Amniotic stem cell (primary cell): ENCODE data around the gene SUPT20HL2.
"Not testable (repeated sequence)": the region's sequence is repeated elsewhere in the genome, so short reads cannot be mapped to it uniquely, and the experiment has no call there.

Source experiments
- DNase-seq: peaks from one replicate; lab custom pipeline; 2025; lab: John Stamatoyannopoulos, UW

Gene SUPT20HL2

DNA sequence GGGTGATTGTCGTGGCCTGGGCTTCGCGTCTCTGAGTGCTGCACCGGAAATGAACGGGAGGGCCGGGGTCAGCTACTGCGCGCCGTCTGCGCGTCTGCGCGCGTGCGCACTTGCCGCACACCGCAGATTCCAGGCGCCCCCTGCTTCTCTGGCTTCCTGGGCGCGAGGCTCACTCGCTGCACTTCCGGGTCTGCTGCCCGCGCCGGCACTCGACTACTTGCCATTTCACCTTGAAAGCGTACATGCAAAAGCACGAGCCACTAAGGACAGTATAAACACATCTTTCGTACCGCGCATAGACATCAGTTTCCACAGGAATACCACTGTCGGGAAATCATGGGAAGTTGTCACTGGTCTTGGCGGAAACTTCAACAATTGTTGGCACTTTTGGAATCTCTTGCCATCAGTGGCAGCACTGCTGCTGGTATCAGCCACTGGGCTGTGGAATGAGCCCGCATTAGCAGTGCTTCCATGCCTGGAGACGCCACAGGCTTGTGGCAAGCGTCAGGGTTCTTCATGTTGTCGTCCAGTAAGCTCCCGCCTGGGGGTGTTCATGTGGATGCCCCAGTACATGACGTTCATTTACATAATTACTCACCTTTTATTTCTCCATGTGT is at the start of gene SUPT20HL2:
SUPT20HL2 (minus strand) TSS at position 51 of the 617 bp plus-strand sequence. CDS start 754 bp downstream, outside the sequence.
- no peak for DNase-seq

GRCh38 chrX:24362089-24362745 is 48.3 kb upstream of the SUPT20HL2 start:
- DNase-seq, result not testable (repeated sequence)

- DNase-seq, result no peak
Observed at GRCh38 chrX:24360272-24360671, 46.4 kb upstream of the SUPT20HL2 start, which contains the start of gene SUPT20HL1. Gene SUPT20HL1, plus strand, starts transcription at chrX:24360639. Its CDS starts 2,122 bp downstream, at chrX:24362761.

DNA sequence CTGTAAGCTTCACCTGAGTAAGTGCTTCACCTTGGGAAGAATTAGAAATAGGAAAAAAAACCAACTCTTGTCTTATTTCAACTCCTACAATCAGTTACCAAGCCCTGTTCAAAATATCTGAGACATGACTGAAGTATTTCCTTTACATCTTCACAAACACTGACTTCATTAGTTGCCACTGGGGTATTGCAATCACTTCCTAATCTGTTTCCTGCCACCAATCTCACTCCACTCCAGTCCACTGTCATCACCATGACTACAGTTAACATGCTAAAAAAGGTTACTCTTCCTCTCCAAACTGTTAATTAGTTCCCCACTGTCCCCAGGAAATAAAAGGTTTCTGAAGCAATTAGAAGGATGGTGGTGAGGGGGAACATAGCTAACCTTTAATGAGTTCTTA is 43.2 kb upstream of the SUPT20HL2 start:
- DNase-seq, result no peak

DNA sequence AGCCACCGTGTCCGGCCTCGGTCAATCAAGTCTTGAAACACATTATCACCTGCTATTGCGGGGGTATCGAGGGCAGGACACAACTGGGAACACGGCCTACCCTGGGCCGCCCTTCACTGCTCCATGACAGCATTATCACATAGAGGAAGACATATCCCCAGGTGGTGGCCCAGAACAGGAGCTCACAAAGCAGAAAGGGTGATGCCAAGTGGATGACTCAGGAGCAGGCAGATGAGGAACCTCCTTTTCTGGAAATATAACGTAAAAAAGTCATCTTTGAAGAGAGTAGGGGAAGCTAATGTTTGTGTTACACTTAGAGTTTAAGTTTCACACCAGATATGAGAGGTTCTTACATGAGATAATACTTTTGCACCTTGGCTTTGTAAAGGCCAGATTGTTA is 41.2 kb upstream of the SUPT20HL2 start:
- DNase-seq, result no peak

DNA sequence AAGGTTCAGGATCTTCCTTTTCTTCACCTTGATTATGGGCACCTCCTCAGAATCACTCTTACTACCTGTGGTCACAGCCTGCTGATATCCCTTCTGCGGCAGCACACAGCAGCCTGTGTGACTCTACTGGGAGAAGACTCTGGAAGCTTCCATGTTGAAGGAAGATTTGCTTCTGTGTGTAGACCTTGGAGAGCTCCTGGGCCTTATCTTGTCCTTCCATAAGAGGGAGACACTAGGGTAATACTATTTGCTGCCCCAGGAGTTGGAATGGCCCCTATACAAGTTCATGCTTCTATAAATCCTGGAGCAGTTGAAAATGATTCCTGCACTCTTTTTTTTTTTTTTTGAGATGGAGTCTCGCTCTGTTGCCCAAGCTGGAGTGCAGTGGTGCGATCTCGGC is 36.3 kb upstream of the SUPT20HL2 start:
- DNase-seq, result no peak

DNA sequence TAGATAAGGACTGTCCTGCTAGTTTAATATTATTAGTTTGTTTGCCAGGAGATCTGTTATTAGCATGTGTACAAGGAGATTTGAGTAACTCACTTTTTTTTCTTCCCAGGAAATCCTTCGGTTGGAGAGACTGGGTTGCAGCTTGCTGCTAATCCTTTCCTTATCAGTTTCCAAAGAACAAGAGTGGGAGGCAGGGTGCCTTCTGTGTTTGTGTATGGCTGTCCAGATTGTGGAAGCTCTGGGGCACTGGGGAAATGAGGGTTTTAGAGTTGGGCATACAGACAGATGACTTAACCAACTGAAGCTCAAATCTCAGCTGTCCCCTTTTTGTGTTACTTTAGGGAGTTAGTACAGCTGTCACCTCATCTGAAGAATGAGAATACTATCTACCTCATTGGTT is 34.0 kb upstream of the SUPT20HL2 start:
- no peak for DNase-seq

DNA sequence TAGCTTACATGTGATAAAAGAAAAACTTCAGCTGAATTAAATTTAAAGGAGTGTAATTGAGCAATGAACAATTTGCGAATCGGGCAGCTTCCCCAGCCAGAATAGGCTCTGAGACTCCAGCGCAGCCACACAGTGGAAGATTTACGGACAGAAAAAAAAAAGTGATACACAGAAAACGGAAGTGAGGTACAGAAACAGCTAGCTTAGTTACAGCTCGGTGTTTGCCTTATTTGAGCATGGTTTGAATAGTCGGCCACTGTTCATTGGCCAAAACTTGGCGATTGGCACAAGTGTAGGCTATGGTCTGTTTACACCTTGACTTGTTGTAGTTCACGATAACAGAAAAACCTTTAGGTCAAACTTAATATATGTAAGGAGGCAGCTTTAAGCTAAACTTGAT is 29.9 kb upstream of the SUPT20HL2 start:
- DNase-seq, result no peak

- peak; percentile 64 for DNase-seq
Observed at GRCh38 chrX:24341795-24342194, 27.9 kb upstream of the SUPT20HL2 start.

GRCh38 chrX:24340501-24340900 is 26.6 kb upstream of the SUPT20HL2 start:
- DNase-seq, result no peak

DNA sequence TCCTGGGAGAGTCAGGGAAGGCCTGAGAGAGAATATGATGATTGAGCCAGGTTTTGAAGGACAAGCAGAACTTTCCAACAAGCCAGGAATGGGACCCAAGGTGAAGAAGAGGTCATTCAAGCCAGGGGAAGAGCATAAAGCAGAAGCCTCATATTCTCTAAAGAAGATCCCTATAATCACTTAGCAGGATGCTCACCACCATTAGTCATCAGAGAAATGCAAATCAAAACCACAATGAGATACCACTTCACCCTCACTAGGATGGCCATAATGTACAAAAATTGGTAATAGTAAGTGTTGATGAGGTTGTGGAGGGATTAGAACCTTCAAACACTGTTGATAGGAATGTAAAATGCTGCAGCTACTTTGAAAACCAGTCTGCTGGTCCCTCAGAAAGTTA is 26.0 kb upstream of the SUPT20HL2 start:
- no peak for DNase-seq

DNA sequence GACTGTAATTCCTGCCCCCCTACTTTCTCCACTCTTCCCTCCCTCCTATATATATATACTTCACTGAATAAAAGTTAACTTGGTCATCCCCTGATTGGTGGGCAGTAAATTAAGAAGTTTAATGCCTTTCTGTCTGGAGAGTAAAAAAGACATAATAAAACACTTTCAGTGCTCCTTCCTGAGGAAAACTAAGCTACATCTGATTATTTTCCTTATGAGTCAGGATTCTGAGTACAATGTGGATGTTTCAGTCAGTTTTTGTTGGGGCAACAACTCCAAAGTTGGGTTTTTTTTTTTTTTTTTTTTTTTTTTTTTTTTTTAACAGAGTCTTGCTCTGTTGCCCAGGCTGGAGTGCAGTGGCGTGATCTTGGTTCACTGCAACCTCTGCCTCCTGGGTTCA is 22.0 kb upstream of the SUPT20HL2 start:
- no peak for DNase-seq

- no peak for DNase-seq
Observed at GRCh38 chrX:24334461-24334860, 20.6 kb upstream of the SUPT20HL2 start.

DNA sequence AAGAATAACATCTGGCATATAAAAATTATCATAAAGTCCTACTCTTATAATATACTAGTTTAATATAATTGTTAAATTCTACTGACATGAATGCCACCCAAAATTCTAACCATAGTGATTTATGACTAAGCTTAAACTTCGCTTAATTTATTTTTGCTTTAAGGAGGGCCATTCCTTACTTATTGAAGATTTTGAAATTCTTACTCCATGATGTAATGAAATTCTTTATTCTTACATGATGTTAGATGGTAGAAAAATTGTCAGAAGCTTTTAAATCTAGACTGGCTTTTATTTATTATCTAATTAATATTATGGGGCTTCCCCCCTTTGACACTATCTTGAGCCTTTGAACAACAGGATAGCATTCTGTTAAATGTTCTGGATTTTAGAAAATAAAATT is 19.5 kb upstream of the SUPT20HL2 start:
- no peak for DNase-seq

- no peak for DNase-seq
Observed at GRCh38 chrX:24332878-24333277, 19.0 kb upstream of the SUPT20HL2 start.

DNA sequence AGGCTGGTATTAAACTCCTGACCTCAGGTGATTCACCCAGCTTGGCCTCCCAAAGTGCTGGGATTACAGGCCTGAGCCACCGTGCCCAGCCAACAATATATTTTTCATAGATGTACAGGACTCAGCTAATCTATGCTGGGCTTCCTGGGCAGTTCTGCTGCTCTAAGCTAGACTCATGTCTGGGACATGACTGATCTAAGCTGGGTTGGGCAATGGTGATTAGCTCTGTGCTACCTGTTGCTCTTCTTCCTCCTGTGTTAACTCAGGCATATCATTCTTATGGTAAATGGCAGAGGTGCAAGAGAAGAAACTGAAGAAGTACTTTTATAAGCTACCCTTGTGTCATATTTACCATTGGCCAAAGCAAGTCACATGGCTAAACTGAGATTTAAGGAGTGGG is 11.4 kb upstream of the SUPT20HL2 start:
- no peak for DNase-seq

DNA sequence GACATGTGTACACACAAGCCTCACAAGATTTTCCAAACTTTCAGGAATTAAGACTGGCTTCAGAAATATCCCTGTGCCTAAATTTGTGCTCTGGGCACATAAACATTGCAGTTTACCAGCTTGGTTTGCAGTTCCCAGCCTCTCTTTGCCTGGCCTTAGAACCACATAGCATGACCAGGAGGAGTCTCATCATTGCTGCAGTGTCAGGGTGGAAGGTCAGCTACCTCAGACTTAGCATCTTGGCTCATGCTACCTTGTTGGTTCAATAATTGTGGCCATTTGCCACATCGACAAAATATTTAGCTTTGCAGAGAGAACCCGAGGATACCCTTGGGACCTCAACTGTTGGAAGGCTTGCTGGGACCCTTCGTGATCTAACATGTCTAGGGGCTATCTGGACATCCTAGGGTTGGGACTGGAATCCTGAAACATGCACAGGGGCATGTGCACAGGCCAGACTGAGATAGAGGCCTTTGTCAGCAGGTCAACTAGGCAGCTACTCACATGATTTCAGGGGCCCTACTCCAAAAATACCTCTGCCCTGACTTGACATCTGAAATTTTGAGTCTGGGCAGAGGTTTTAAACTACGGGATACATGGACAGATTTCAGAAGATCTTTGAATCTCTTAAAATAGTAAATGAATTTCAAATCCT is 8.0 kb upstream of the SUPT20HL2 start:
- DNase-seq, result no peak

DNA sequence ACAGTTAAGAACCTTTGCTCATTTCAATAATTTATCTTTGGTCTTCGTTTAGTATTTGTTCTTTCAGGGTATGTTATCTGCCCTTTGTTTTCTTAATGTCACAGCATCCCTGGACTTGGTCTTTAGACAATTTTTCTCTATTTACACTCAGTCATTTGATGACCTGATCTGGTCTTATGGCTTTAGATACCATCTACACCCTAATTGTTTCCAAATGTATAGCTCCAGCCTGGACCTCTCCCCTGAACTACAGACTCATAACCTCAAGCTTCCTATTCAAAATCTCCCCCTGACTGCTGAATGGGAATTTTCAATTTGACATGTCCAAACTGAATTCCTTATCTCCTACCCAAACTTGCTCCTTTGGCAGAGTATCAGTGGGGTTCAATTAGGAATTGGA is 3.7 kb upstream of the SUPT20HL2 start:
- DNase-seq, result no peak

DNA sequence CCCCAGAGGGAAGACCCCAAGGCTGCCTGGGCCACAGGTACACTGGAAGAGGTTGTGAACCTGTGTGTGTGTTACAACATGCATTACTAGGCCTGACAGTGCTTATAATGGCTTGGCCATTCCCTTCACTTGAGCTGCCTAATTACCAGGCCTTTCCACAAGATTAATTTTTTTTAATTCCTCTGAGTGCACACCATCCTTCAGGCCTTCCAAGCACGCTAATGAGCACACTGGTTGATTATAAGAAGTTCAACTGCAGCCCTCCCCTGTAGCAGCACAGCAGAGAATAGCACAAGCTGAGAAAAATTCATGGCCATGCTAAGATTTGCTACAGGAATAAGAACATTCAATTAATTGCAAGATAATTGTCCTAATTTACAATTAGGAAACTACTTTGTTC is 2.2 kb upstream of the SUPT20HL2 start:
- no peak for DNase-seq

DNA sequence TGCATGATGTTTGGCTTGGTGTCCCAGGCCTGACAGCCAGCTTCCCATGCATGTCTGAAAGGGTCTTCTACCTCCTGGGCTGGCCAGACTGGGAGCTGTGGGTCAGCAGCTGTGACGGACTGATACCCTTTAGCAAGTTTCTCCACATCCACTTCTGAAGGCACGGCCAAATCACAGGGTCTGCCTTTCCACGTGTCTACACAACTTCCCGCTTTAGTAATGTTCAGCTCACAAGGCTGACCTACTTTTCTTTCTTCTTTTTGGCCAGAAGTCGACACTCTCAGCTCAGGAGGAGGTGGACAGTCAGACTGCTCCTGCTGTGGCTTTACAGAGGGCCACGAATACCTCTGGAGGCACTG is 1.6 kb downstream of the SUPT20HL2 start:
- not testable (repeated sequence) for DNase-seq

GRCh38 chrX:24311507-24312248 is 2.2 kb downstream of the SUPT20HL2 start:
- not testable (repeated sequence) for DNase-seq

DNA sequence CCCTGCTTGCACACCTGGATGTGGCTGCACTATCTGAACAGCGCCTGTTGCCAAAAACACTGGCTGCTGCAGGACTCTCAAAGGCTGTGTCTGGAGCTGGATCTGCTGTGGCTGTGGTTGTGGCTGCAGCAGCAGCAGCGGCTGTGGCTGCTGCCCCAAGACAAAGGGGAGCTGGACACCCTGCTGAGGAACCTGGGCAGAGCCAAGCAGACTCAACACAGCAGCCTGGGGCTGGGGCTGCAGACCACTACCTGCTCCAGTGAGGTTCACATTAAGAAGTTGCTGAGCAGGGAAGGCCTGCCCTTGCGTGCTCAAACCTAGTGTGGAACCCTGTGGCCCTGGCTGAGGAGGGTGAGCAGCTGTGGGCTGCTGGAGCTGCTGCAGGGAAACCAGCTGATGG is 3.0 kb downstream of the SUPT20HL2 start:
- DNase-seq, result not testable (repeated sequence)
